Fibroblast of skin of scalp (primary cell): Measurements from ENCODE around the gene ZKSCAN3.
"Not testable (repeated sequence)": the region's sequence is repeated elsewhere in the genome, so short reads cannot be mapped to it uniquely, and the experiment has no call there.

ENCODE experiments used
- DNase-seq: peaks from one replicate; pipeline ENCODE4 v3.0.0-alpha.2; 2013

ZKSCAN3 gene

GRCh38 chr6:28377879-28378278 is 28.1 kb downstream of the ZKSCAN3 start:
- DNase-seq: no peak

DNA sequence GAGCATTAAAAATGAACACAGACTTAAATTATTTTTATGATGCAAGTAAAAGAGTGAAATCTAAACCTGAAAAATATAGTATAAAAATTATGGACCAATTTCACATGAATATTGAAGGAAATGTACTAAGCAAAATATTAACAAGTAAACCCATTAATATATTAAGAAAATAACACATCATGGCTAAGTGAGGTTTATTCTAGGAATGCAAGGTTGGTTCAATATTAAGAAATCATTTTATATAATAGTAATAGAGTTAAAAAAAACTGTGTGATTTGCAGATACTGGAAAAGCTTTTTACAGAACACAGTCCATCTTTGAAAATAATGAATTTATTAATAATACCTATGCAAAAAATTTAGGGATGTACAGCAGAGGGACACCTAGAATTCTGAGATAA is 28.9 kb downstream of the ZKSCAN3 start:
- DNase-seq: no peak

DNA sequence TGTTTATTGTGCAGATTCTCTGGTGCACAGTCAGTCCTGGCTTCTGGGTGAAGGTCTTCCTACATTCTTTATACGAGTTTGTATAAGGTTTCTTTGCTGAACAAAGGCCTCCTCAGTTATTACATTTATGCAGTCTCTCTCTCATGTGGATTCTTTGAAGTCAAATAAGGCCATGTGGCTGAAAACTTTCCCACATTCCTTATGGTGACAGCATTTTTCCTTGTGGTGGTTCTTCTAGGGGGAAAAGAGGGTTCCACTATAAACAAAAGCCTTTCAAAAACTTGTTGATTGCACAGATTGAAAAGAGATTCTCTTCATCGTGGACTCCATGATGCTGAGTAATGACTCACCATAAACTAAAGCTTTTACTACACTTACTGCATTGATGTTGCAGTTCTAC is 30.6 kb downstream of the ZKSCAN3 start:
- no peak for DNase-seq

GRCh38 chr6:28383235-28384142 is 33.7 kb downstream of the ZKSCAN3 start:
- peak; percentile 56 for DNase-seq

DNA sequence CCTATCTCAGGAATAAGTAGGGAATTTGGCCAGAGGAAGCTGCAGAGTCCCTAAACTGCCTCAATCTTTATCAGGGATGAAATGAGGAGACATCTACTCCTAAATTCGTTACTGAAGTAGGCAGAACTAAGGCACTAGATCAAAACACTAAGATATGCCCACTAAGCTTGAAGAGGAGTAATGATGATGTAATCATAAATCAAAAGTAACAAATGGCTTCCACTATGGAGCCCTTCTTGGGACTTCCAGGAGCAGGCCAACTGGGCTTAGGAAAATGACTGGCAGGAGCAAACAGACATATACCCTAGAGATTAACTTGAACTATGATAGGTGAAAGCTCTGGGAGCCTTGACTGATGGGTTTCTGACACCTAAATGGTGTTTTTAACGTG is 34.4 kb downstream of the ZKSCAN3 start:
- DNase-seq: no peak

GRCh38 chr6:28390688-28391087 is 40.9 kb downstream of the ZKSCAN3 start:
- DNase-seq: no peak

- DNase-seq: peak; percentile 20
Measured at GRCh38 chr6:28393912-28394662, 44.3 kb downstream of the ZKSCAN3 start.

DNA sequence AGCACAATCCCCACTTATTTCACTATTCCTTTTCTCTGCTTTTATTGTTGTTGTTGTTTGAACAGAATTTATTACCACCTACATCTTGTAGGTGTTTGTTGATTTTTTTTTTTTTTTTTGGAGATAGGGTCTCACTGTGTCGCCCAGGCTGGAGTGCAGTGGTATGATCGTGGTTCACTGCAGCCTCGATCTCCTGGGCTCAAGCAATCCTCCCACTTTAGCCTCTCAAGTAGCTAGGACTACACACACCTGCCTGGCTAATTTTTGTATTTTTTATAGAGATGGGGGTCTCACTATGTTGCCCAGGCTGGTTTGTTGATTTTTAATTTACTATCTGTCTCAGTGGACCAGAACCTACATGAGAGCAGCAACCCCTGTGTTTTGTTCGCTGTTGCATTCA is 46.2 kb downstream of the ZKSCAN3 start:
- DNase-seq: no peak

DNA sequence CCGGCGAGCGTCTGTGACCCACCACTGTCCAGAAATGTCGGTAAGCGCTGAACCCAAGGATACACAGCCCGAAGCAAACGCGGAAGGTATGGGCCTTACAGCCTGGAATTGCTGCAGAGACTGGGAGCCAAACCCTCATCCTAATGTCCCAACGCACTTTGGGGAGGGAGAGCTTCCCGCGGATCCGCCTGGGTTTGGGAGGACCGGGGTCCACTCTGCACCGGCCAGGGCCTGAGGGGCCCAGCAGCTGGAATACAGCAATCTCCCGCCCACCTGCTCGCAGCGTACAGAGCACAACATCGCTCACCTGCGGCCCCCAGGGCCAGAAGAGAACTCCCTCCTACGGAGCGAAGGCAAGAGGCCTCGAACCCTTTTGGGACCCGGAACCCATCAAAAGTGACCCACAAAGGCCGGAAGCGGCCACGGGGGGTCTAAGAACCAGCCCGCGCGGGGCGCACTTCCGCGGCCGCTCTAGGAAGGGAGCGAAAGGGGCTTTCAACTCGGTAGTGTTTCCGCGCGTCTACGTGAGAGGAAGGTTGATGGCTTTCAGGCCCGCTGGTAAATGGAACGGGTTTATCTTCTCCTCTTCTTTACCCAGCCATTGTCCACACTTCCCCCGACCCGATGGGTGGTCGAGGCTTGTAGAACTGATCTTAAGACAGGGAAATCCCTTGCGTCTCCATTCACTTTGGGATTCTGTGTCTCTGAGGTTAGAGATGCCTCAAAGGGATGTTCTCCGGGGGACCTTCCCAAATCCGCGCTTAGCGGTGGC is 49.8 kb downstream of the ZKSCAN3 start, which contains the start of gene ZSCAN12:
Gene ZSCAN12, minus strand, starts transcription at position 398 of the 772 bp plus-strand sequence. CDS start 1,342 bp downstream, outside the sequence.
- DNase-seq: peak; percentile 92

DNA sequence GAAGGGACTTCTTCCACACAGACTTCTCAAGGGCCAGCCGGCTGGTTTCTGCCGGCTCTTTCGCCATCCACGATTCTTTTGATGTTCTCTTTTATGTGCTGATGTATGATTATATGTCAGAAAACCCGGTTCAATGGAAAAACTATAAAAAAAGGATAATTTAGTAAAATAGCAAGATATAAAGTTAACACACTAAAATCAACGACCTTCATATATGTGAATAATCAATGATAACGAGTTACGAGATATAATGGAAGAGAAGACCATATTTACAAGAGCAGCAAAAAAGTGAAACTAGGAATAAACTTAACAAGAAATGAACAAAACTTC is 50.3 kb downstream of the ZKSCAN3 start:
- no peak for DNase-seq

GRCh38 chr6:28401172-28401571 is 51.4 kb downstream of the ZKSCAN3 start:
- DNase-seq: peak; percentile 50

- DNase-seq: no peak
Measured at GRCh38 chr6:28402197-28402596, 52.5 kb downstream of the ZKSCAN3 start.

GRCh38 chr6:28403923-28404322 is 54.2 kb downstream of the ZKSCAN3 start:
- DNase-seq: not testable (repeated sequence)

GRCh38 chr6:28407401-28407800 is 57.7 kb downstream of the ZKSCAN3 start:
- DNase-seq: no peak

DNA sequence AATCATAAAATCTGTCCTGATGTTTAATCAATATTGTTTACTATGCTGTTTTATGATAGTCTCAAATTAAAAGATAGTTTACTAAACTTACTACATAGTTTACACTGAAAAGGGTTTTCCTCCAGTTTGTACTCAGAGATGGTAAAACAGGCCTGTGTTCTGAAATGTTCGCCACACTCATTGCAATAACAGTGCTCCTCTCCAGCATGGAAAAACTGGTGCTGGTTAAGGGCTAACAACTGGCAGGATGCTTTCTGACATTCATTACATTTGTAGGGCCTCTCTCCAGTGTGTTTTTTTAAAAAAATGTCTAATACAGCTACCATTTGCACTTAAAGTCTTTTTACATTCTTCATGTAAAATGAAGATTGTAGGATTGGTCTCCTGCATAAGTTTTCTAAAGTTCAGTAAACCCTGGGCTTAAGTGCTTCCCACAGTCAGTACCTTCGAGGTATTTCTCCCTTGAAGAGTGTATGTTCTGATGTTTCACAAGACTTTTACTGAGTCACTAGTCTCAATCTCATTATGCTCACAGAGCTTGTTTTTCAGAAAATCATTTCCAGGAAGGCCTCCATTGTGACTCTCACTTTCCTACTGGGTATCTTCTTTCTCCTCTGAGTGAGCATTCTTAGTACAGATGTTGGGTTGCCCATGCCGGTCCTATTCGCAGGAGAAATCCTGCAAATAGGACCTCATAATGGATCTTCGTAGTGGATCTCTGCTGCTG is 58.5 kb downstream of the ZKSCAN3 start:
- DNase-seq: no peak

- DNase-seq: no peak
Measured at GRCh38 chr6:28410767-28411166, 61.0 kb downstream of the ZKSCAN3 start.

GRCh38 chr6:28413681-28414080 is 63.9 kb downstream of the ZKSCAN3 start:
- no peak for DNase-seq
